HG02759 (cell line): Measurements from ENCODE around the gene CKAP2L.

Source experiments
- ATAC-seq: cut with Tn5 transposase; IDR thresholded peaks from one replicate; pipeline ENCODE4 v1.9.1; 2021; ENCODE audit warnings: mild to moderate bottlenecking, moderate library complexity; ENCODE audit not compliant: unreplicated experiment

CKAP2L gene

GRCh38 chr2:112765251-112765650, 842 bp upstream of the CKAP2L start:
- ATAC-seq, result no peak

- ATAC-seq, result no peak
Observed at GRCh38 chr2:112762276-112762675, 2.1 kb downstream of the CKAP2L start.

GRCh38 chr2:112760149-112760548, 4.3 kb downstream of the CKAP2L start:
- ATAC-seq, result no peak

GRCh38 chr2:112758711-112759110, 5.7 kb downstream of the CKAP2L start:
- no peak for ATAC-seq

- ATAC-seq, result no peak
Observed at GRCh38 chr2:112757265-112757664, 7.1 kb downstream of the CKAP2L start.

GRCh38 chr2:112756207-112756606, 8.2 kb downstream of the CKAP2L start:
- ATAC-seq, result no peak

GRCh38 chr2:112755444-112755843, 9.0 kb downstream of the CKAP2L start:
- no peak for ATAC-seq

- no peak for ATAC-seq
Observed at GRCh38 chr2:112754564-112754963, 9.8 kb downstream of the CKAP2L start.

- no peak for ATAC-seq
Observed at GRCh38 chr2:112752667-112753066, 11.7 kb downstream of the CKAP2L start.

- no peak for ATAC-seq
Observed at GRCh38 chr2:112751451-112752197, 12.8 kb downstream of the CKAP2L start.

GRCh38 chr2:112750560-112750843, 13.9 kb downstream of the CKAP2L start:
- ATAC-seq, result no peak

GRCh38 chr2:112749755-112750559, 14.5 kb downstream of the CKAP2L start:
- ATAC-seq, result peak; percentile 84

GRCh38 chr2:112740527-112740926, 23.9 kb downstream of the CKAP2L start:
- no peak for ATAC-seq

GRCh38 chr2:112737542-112738232, 26.7 kb downstream of the CKAP2L start:
- no peak for ATAC-seq

- ATAC-seq, result no peak
Observed at GRCh38 chr2:112733871-112734270, 30.5 kb downstream of the CKAP2L start.

GRCh38 chr2:112733456-112733855, 31.0 kb downstream of the CKAP2L start:
- no peak for ATAC-seq

GRCh38 chr2:112731479-112731878, 32.9 kb downstream of the CKAP2L start:
- ATAC-seq, result no peak

- no peak for ATAC-seq
Observed at GRCh38 chr2:112730791-112731190, 33.6 kb downstream of the CKAP2L start.

GRCh38 chr2:112730216-112730615, 34.2 kb downstream of the CKAP2L start:
- no peak for ATAC-seq

- ATAC-seq, result no peak
Observed at GRCh38 chr2:112728378-112729175, 35.8 kb downstream of the CKAP2L start.

- ATAC-seq, result no peak
Observed at GRCh38 chr2:112728029-112728362, 36.4 kb downstream of the CKAP2L start.
